SK-N-SH (cell line): ENCODE measurements around the gene ATP8A2. TPM values are rescaled to one million over a fixed set of nuclear protein-coding genes. Genes with fewer than 3 reads are reported as not detected.

ENCODE experiments used
- CTCF ChIA-PET: fragments of 300-600, 350-600 bp; formaldehyde crosslinking; extraction: SDS; loops from one replicate; lab custom pipeline; 2021; lab: Yijun Ruan, JAX
- POLR2A ChIA-PET: fragments of 350-600 bp; sonication (Branson Sonifier 250); formaldehyde crosslinking; extraction: SDS; loops from one replicate; lab custom pipeline; 2020; ENCODE audit warnings: antibody characterized with exemption, inconsistent platforms; lab: Yijun Ruan, JAX
- DNase-seq: peaks from one replicate; pipeline ENCODE4 v3.0.0; 2012
- H2AFZ ChIP-seq: fragments of 200-600 bp; sonication (generic); 2 replicates; pipeline ENCODE4 v1.8.1; 2016; ENCODE audit warnings: antibody characterized with exemption, mild to moderate bottlenecking, low read depth
- H3F3A ChIP-seq: fragments of 200-600 bp; sonication (generic); replicated peaks from 2 replicates; pipeline ENCODE3; 2016; ENCODE audit warnings: antibody characterized with exemption, mild to moderate bottlenecking; ENCODE audit not compliant: insufficient read depth
- H3K27ac ChIP-seq, 2 experiments: fragments of 200-500 bp in 1 of 2; fragments of 200-600 bp in 1 of 2; sonication (Bioruptor generic) in 1 of 2; sonication (generic), shearing (Covaris generic) in 1 of 2; 2 replicates each; pipeline versions ENCODE4 v1.5.1 to v1.6.1; 2014 to 2016; ENCODE audit warnings: low read depth in 2 of 2, inconsistent platforms in 1 of 2, low read length in 1 of 2, mild to moderate bottlenecking in 1 of 2, mixed read lengths in 1 of 2
- H3K27me3 ChIP-seq: fragments of 200-600 bp; sonication (generic), shearing (Covaris generic); 2 replicates; pipeline ENCODE4 v1.6.1; 2016; ENCODE audit warnings: mixed run types; ENCODE audit not compliant: insufficient read depth
- H3K36me3 ChIP-seq, 2 experiments: fragments of 200-500 bp in 1 of 2; fragments of 200-600 bp in 1 of 2; sonication (Bioruptor generic) in 1 of 2; sonication (generic) in 1 of 2; replicated peaks in 1 of 2; 2 replicates each; pipeline versions ENCODE3 to v1.5.1; 2014 to 2016; ENCODE audit warnings: low read length in 1 of 2, mild to moderate bottlenecking in 1 of 2; ENCODE audit not compliant: insufficient read depth in 2 of 2, control insufficient read depth in 1 of 2
- H3K4me1 ChIP-seq, 2 experiments: fragments of 200-500 bp in 1 of 2; fragments of 200-600 bp in 1 of 2; sonication (Bioruptor generic) in 1 of 2; sonication (generic), shearing (Covaris generic) in 1 of 2; 2 replicates each; pipeline versions ENCODE4 v1.5.1 to v1.6.1; 2014 to 2016; ENCODE audit warnings: low read depth in 1 of 2, low read length in 1 of 2, mixed run types in 1 of 2; ENCODE audit not compliant: insufficient read depth in 2 of 2, control insufficient read depth in 1 of 2
- H3K4me2 ChIP-seq: fragments of 200-600 bp; sonication (generic), shearing (Covaris generic); 2 replicates; pipeline ENCODE4 v1.6.1; 2017; ENCODE audit warnings: mixed run types
- H3K4me3 ChIP-seq, 2 experiments: fragments of 200-500 bp in 1 of 2; fragments of 200-600 bp in 1 of 2; sonication (Bioruptor generic) in 1 of 2; sonication (generic), shearing (Covaris generic) in 1 of 2; 2 replicates each; pipeline versions ENCODE4 v1.5.1 to v1.8.1; 2014 to 2016; ENCODE audit warnings: low read depth in 2 of 2, inconsistent platforms in 1 of 2, low read length in 1 of 2, mild to moderate bottlenecking in 1 of 2, mixed read lengths in 1 of 2, moderate library complexity in 1 of 2
- H3K79me2 ChIP-seq: fragments of 200-600 bp; sonication (generic); 2 replicates; pipeline ENCODE4 v1.8.1; 2017; ENCODE audit warnings: mild to moderate bottlenecking; ENCODE audit not compliant: insufficient read depth
- H3K9ac ChIP-seq: fragments of 200-600 bp; sonication (generic); 2 replicates; pipeline ENCODE4 v1.6.1; 2017; ENCODE audit warnings: mixed run types
- H3K9me2 ChIP-seq: fragments of 200-600 bp; sonication (generic); 2 replicates; pipeline ENCODE4 v1.6.1; 2017; ENCODE audit warnings: mixed run types
- H3K9me3 ChIP-seq: fragments of 200-600 bp; sonication (generic); 2 replicates; pipeline ENCODE4 v1.6.1; 2017; ENCODE audit warnings: mixed run types, mild to moderate bottlenecking, moderate library complexity
- H4K20me1 ChIP-seq: fragments of 200-600 bp; sonication (generic); 2 replicates; pipeline ENCODE4 v1.6.1; 2017; ENCODE audit warnings: mild to moderate bottlenecking, mixed run types; ENCODE audit not compliant: insufficient read depth
- CHD2 ChIP-seq: fragments of 150-350 bp; IDR thresholded peaks from 2 replicates; pipeline ENCODE4 v1.6.1; 2018; ENCODE audit warnings: low read length; ENCODE audit not compliant: partially characterized antibody
- ELF1 ChIP-seq: IDR thresholded peaks from 2 replicates; pipeline ENCODE4 v1.4.0; 2012
- EP300 ChIP-seq, 2 experiments: IDR thresholded peaks; 2 replicates each; pipeline versions ENCODE4 v1.4.0 to v1.6.1; 2012; ENCODE audit warnings: borderline replicate concordance in 1 of 2, low read depth in 1 of 2, low read length in 1 of 2
- FOXJ3 ChIP-seq: sonication (generic); formaldehyde crosslinking; IDR thresholded peaks from 2 replicates; pipeline ENCODE4 v1.5.1; 2020; ENCODE audit warnings: mild to moderate bottlenecking, missing genetic modification reagents
- GABPA ChIP-seq: IDR thresholded peaks from 2 replicates; pipeline ENCODE4 v1.4.0; 2012; ENCODE audit warnings: low read depth, mild to moderate bottlenecking
- GATA2 ChIP-seq: sonication (generic); formaldehyde crosslinking; IDR thresholded peaks from 2 replicates; pipeline ENCODE4 v1.5.0; 2020; ENCODE audit warnings: mild to moderate bottlenecking, missing genetic modification reagents
- IRF3 ChIP-seq: fragments of 150-350 bp; IDR thresholded peaks from 2 replicates; pipeline ENCODE4 v1.6.1; 2016; ENCODE audit warnings: mild to moderate bottlenecking, low read depth, low read length
- JUND ChIP-seq: IDR thresholded peaks from 2 replicates; pipeline ENCODE4 v1.4.0; 2012
- MXI1 ChIP-seq: IDR thresholded peaks from 2 replicates; pipeline ENCODE4 v1.6.1; 2012; ENCODE audit warnings: mild to moderate bottlenecking, low read depth, low read length, improper control_type of control experiment
- RAD21 ChIP-seq: IDR thresholded peaks from 2 replicates; pipeline ENCODE4 v1.6.1; 2012; ENCODE audit warnings: mild to moderate bottlenecking, low read length
- RCOR1 ChIP-seq: fragments of 150-350 bp; IDR thresholded peaks from 2 replicates; pipeline ENCODE4 v1.6.1; 2017; ENCODE audit warnings: antibody characterized with exemption, low read length
- REST ChIP-seq: IDR thresholded peaks from 2 replicates; pipeline ENCODE4 v1.6.1; 2012; ENCODE audit warnings: mild to moderate bottlenecking, low read depth, low read length, moderate library complexity
- RXRA ChIP-seq: IDR thresholded peaks from 2 replicates; pipeline ENCODE4 v1.4.0; 2012; ENCODE audit warnings: low read depth, mild to moderate bottlenecking, borderline replicate concordance
- SMC3 ChIP-seq: IDR thresholded peaks from 2 replicates; pipeline ENCODE4 v1.6.1; 2012; ENCODE audit warnings: low read depth, low read length, improper control_type of control experiment
- TAF1 ChIP-seq: IDR thresholded peaks from 2 replicates; pipeline ENCODE4 v1.6.1; 2012; ENCODE audit warnings: low read depth, mild to moderate bottlenecking, low read length, moderate library complexity, borderline replicate concordance
- TEAD4 ChIP-seq: IDR thresholded peaks from 2 replicates; pipeline ENCODE4 v1.4.0; 2012; ENCODE audit warnings: mild to moderate bottlenecking, borderline replicate concordance; ENCODE audit not compliant: insufficient read depth
- USF1 ChIP-seq: IDR thresholded peaks from 2 replicates; pipeline ENCODE4 v1.4.0; 2012; ENCODE audit warnings: low read depth, borderline replicate concordance
- USF2 ChIP-seq: fragments of 150-350 bp; IDR thresholded peaks from 2 replicates; pipeline ENCODE4 v1.6.1; 2017; ENCODE audit warnings: antibody characterized with exemption, low read length, low read depth, borderline replicate concordance
- YY1 ChIP-seq: IDR thresholded peaks from 2 replicates; pipeline ENCODE4 v1.4.0; 2012; ENCODE audit warnings: low read depth, mild to moderate bottlenecking
- WGBS: methylation state at CpG from one replicate; pipeline ENCODE4 v1.1.6; 2017; ENCODE audit warnings: low lambda C conversion rate; 5-methylcytosine and 5-hydroxymethylcytosine counted together
- polyA plus RNA-seq, 3 experiments: library from polyadenylated mRNA; depleted of rRNA; stranded (reverse); fragments of >200 nt; gene quantifications; 2 replicates each; pipeline ENCODE4 v1.2.3, GENCODE V29; 2012

ATP8A2 gene
- polyA plus RNA-seq, 1 of the 3 experiments (the other 2 are of a cell fraction), result 0.02 TPM

- Histone ChIP-seq H3F3A (no peaks in the 10 kb centered on the region), H3K4me2 (no peak overlapping the region), H2AFZ (no peak overlapping the region), H3K4me1 (no peaks in the 10 kb centered on the region), H3K9ac (no peak overlapping the region), H3K36me3 (no peaks in the 10 kb centered on the region), H3K27ac (no peak overlapping the region), H3K79me2 (no peaks in the 10 kb centered on the region), H3K9me3 (no peaks in the 10 kb centered on the region), H3K27me3 (no peaks in the 10 kb centered on the region), H3K9me2 (no peaks in the 10 kb centered on the region), H4K20me1 (no peaks in the 10 kb centered on the region), H3K4me3 (no peak overlapping the region)
- DNase-seq, result no peak
- WGBS, result 24% methylated on average over 7 of the region's 7 CpGs
- CTCF ChIA-PET, result no interaction called here
- no peak for TF ChIP-seq USF1
- no peak for TF ChIP-seq USF2
- no peak for TF ChIP-seq FOXJ3 (CRISPR knock-in tag)
- no peak for TF ChIP-seq CHD2
- no peak for TF ChIP-seq EP300 (IDR thresholded peaks at IDR 0.05; ENCODE audit: borderline replicate concordance in 1 of 2, low read depth in 1 of 2, low read length in 1 of 2)
- TF ChIP-seq JUND, result no peak
- no peak for TF ChIP-seq TEAD4
- no peak for TF ChIP-seq RXRA
- no peak for TF ChIP-seq YY1
- no peak for TF ChIP-seq RCOR1
- no peak for TF ChIP-seq TAF1
- TF ChIP-seq RAD21, result no peak
- no peak for TF ChIP-seq GATA2 (CRISPR knock-in tag)
- TF ChIP-seq GABPA, result no peak
- no peak for TF ChIP-seq SMC3
- no peak for TF ChIP-seq MXI1
- no peak for TF ChIP-seq ELF1
- no peak for TF ChIP-seq IRF3
- TF ChIP-seq REST, result no peak
- POLR2A ChIA-PET, result no interaction called here
These were observed 404.9 kb downstream of the ATP8A2 start for GRCh38 chr13:25776722-25777121.
